Kidney (tissue), 14 donors: ENCODE data around the gene PDZRN4. TPM values are rescaled to one million over a fixed set of nuclear protein-coding genes. Genes with fewer than 3 reads are reported as not detected.

Experiments
- DNase-seq, 5 donors: peaks; one replicate each; pipeline ENCODE4 v3.0.0-alpha.2; 2013 to 2020
- FAIRE-seq: peaks from 2 replicates; lab custom pipeline; 2012; peaks lifted over from hg19 to GRCh38; lab: Jason Lieb, UNC
- H3K27ac ChIP-seq, 2 donors: one replicate each; pipeline ENCODE4 v1.7.0; 2013; ENCODE audit warnings: low read depth in 2 of 2, low read length in 2 of 2, inconsistent platforms in 1 of 2
- H3K27me3 ChIP-seq: one replicate; pipeline ENCODE4 v1.7.1; 2013; ENCODE audit warnings: low read length, inconsistent platforms; ENCODE audit not compliant: control insufficient read depth, insufficient read depth
- H3K36me3 ChIP-seq, 3 donors: one replicate each; pipeline versions ENCODE4 v1.7.0 to v1.7.1; 2013; ENCODE audit warnings: low read length in 3 of 3, control low read depth in 1 of 3, inconsistent platforms in 1 of 3; ENCODE audit not compliant: insufficient read depth in 3 of 3, control insufficient read depth in 2 of 3
- H3K4me1 ChIP-seq, 3 donors: one replicate each; pipeline versions ENCODE4 v1.7.0 to v1.7.1; 2013; ENCODE audit warnings: low read length in 3 of 3, inconsistent platforms in 1 of 3, low read depth in 1 of 3; ENCODE audit not compliant: control insufficient read depth in 2 of 3, insufficient read depth in 2 of 3
- H3K4me3 ChIP-seq, 3 donors: one replicate each; pipeline versions ENCODE4 v1.7.0 to v1.8.1; 2013; ENCODE audit warnings: low read length in 3 of 3, control low read depth in 1 of 3, inconsistent platforms in 1 of 3
- H3K9ac ChIP-seq, 3 donors: one replicate each; pipeline versions ENCODE4 v1.7.0 to v1.7.1; 2013; ENCODE audit warnings: low read length in 3 of 3, control low read depth in 1 of 3, inconsistent platforms in 1 of 3
- H3K9me3 ChIP-seq, 3 donors: one replicate each; pipeline versions ENCODE4 v1.7.0 to v1.7.1; 2013; ENCODE audit warnings: low read length in 3 of 3, control low read depth in 1 of 3, inconsistent platforms in 1 of 3; ENCODE audit not compliant: control insufficient read depth in 2 of 3, insufficient read depth in 1 of 3
- CTCF ChIP-seq: IDR thresholded peaks from 3 replicates; pipeline ENCODE4 v1.5.1; 2012; ENCODE audit warnings: mild to moderate bottlenecking, moderate library complexity, borderline replicate concordance; ENCODE audit not compliant: insufficient read depth; ENCODE audit errors: extremely low read depth
- intact Hi-C: fragments of 100-400 bp; cut with DNase I; formaldehyde crosslinking; loops from one replicate; pipeline ENCODE4 v1.11.1; 2022
- polyA plus RNA-seq: library from polyadenylated mRNA; stranded (reverse); fragments of 350-450 nt; fragmentation: Illumina TruSeq; extraction: RNeasy Lipid Tissue Mini Kit (QIAGEN cat#74804); gene quantifications from one replicate; pipeline ENCODE4 v1.2.3, GENCODE V29; 2014; ENCODE audit warnings: low read depth, low replicate concordance; ENCODE audit not compliant: insufficient read depth
- total RNA-seq: library from RNA; stranded (reverse); fragmentation: NEBNext Ultra II Directional; extraction: Animal tissue kit (Norgen Biotek cat#: 25700); gene quantifications from one replicate; pipeline ENCODE4 v1.2.1, GENCODE V29; 2021
- donor health status: control.
- donor health status: control.
- donor health status: control.
- donor health status: control.
- donor health status: control.
- donor health status: DM: yes; HTN: yes; CAD: no.
- donor health status: Normal renal cell carcinoma (clear cell type).

The PDZRN4 gene
- total and polyA plus RNA-seq, 2 donors from 2014 or later, result 0.56 to 2.1 TPM

DNA sequence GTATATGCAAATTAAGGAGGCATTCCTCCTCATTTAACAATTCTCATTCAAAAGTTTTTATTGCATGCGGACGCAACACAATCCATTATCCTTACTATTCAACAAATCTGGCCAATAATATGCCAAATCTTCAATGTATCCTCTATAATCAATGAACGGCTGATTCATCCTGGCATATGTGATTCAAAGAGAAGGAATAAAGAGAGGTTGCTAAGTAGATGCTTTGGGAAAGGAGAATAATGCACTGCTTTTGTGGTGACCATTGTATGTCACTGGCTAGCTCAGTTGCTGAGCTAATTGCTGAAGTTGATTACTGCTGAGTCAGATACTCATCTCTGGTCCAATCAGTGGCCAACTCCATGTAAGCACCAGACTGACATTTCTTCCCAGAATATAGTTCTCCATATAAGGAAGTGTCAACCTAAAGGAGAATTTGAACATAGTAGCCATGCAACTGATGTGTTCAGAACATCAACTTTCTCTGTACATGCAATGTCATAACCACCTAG lies 148.0 kb downstream of the PDZRN4 start:
- TF ChIP-seq CTCF, result no peak
- no peak overlapping the region for H3K4me3 ChIP-seq
- no peak for FAIRE-seq
- intact Hi-C loops, result no loop called here
- no peaks in the 10 kb centered on the region for H3K36me3 ChIP-seq
- DNase-seq, result no peak
- no peak overlapping the region for H3K9ac ChIP-seq
- H3K4me1 ChIP-seq, result no peaks in the 10 kb centered on the region
- H3K9me3 ChIP-seq, result no peaks in the 10 kb centered on the region
- H3K27ac ChIP-seq, result no peak overlapping the region
- H3K27me3 ChIP-seq, result no peaks in the 10 kb centered on the region

GRCh38 chr12:41339784-41340183 lies 151.7 kb downstream of the PDZRN4 start:
- H3K4me1 ChIP-seq, result no peaks in the 10 kb centered on the region
- H3K27ac ChIP-seq, result no peak overlapping the region
- intact Hi-C loops, result no loop called here
- no peak overlapping the region for H3K9ac ChIP-seq
- H3K9me3 ChIP-seq, result no peaks in the 10 kb centered on the region
- DNase-seq (no peak), FAIRE-seq (no peak)
- no peak for TF ChIP-seq CTCF
- no peak overlapping the region for H3K4me3 ChIP-seq
- H3K36me3 ChIP-seq, result no peaks in the 10 kb centered on the region
- H3K27me3 ChIP-seq, result no peaks in the 10 kb centered on the region

DNA sequence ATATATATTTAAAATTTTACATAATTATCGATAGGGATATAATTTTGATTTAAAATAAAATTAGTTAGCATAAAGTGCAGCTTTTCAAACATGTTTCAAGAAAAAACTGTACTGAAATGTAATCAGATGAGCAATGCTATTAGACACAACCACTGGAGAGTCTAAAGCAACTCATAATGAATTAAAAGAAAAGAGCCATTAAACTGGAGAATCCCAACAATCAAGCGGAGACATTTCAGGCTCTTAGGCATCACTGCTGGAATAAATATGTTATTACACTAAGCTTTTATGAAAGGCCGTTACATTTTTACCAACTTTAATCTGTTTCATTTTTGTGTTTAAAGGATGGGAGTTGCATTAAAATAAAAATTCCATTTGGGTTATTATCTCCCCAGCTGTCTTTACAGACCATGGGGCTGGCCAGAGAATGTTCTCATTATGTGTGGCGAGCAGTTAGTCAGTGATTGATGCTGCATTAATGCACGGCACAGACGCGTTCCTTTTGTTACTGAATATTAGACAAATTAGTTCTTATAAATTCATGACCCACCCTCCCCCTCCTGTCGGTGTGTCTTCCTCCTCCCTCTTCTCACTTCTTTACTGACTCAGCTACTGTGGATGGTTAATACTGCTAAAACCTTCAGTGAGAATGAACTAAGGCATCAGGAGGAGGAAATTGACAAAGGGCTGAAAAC lies 156.8 kb downstream of the PDZRN4 start:
- Histone ChIP-seq H3K4me3 (no peak overlapping the region), H3K9me3 (no peaks in the 10 kb centered on the region), H3K27ac (no peak overlapping the region), H3K9ac (no peak overlapping the region), H3K36me3 (no peaks in the 10 kb centered on the region), H3K4me1 (no peaks in the 10 kb centered on the region), H3K27me3 (no peaks in the 10 kb centered on the region)
- FAIRE-seq (no peak), DNase-seq (no peak)
- TF ChIP-seq CTCF, result no peak
- intact Hi-C loops, result no loop called here
